Measurements from ENCODE around the gene FBXO36.

Gene FBXO36

GRCh38 chr2:229997565-229997964 is 75.3 kb downstream of the FBXO36 start:
- no peak for DNase-seq (ENCODE audit: low read depth)
- TF ChIP-seq CTCF (conservative IDR thresholded peaks at IDR 0.05; ENCODE audit: low read length) = no peak
- no peak overlapping the region for H3K4me3 ChIP-seq (ENCODE audit: low read length)

GRCh38 chr2:230000118-230000841 is 78.0 kb downstream of the FBXO36 start:
- no peak for DNase-seq (ENCODE audit: low read depth)
- no peak for TF ChIP-seq CTCF (conservative IDR thresholded peaks at IDR 0.05; ENCODE audit: low read length)
- H3K4me3 ChIP-seq (ENCODE audit: low read length) = no peak overlapping the region

GRCh38 chr2:230007931-230008707 is 85.8 kb downstream of the FBXO36 start:
- H3K4me3 ChIP-seq (ENCODE audit: low read length) = peak overlapping the region; percentile 8; the same call in 1 of the 2 replicates
- peak; percentile 70 for DNase-seq (ENCODE audit: low read depth)
- TF ChIP-seq CTCF (conservative IDR thresholded peaks at IDR 0.05; ENCODE audit: low read length) = peak; percentile 84

- H3K4me3 ChIP-seq (ENCODE audit: low read length) = no peak overlapping the region
- TF ChIP-seq CTCF (conservative IDR thresholded peaks at IDR 0.05; ENCODE audit: low read length) = no peak
- DNase-seq (ENCODE audit: low read depth) = no peak
Observed at GRCh38 chr2:230008708-230009066, 86.4 kb downstream of the FBXO36 start.

- DNase-seq (ENCODE audit: low read depth) = no peak
- no peak overlapping the region for H3K4me3 ChIP-seq (ENCODE audit: low read length)
- TF ChIP-seq CTCF (conservative IDR thresholded peaks at IDR 0.05; ENCODE audit: low read length) = no peak
Observed at GRCh38 chr2:230010501-230010900, 88.2 kb downstream of the FBXO36 start.

GRCh38 chr2:230011617-230012016 is 89.3 kb downstream of the FBXO36 start:
- TF ChIP-seq CTCF (conservative IDR thresholded peaks at IDR 0.05; ENCODE audit: low read length) = no peak
- no peak overlapping the region for H3K4me3 ChIP-seq (ENCODE audit: low read length)
- peak; percentile 80 for DNase-seq (ENCODE audit: low read depth)

Data from AG10803 (cell line).